Measurements from ENCODE around the gene CENPF. TPM values are rescaled to one million over a fixed set of nuclear protein-coding genes. Genes with fewer than 3 reads are reported as not detected.

The CENPF gene
- total RNA-seq, 1 experiment from 2014 or later, result 144 TPM

- H3K27me3 Mint-ChIP-seq (ENCODE audit: unreplicated experiment), result no peaks in the 10 kb centered on the region
- DNase-seq, result peak; percentile 42
- no peak overlapping the region for H3K27ac Mint-ChIP-seq (ENCODE audit: unreplicated experiment)
- no peaks in the 10 kb centered on the region for H3K4me1 Mint-ChIP-seq (ENCODE audit: low read depth, unreplicated experiment)
- intact Hi-C loops (cut with micrococcal nuclease; ENCODE audit: unreplicated experiment), result loop anchor here (1.0 to 5.0 kb wide), 2 partner anchors 376 to 425 kb away; no protein-coding TSS in a partner anchor
- TF ChIP-seq CTCF (IDR thresholded peaks at IDR 0.05; ENCODE audit: unreplicated experiment), result peak; percentile 45
- no TSS peak for BruUV-seq (replicated peaks)
- H3K36me3 Mint-ChIP-seq (ENCODE audit: insufficient read depth, unreplicated experiment), result peaks cover 22% of the 10 kb centered on the region
- H3K9me3 Mint-ChIP-seq (ENCODE audit: low read depth, unreplicated experiment), result no peaks in the 10 kb centered on the region
- no peak overlapping the region for H3K4me3 Mint-ChIP-seq (ENCODE audit: low read depth, unreplicated experiment)
- CTCF ChIA-PET, result interaction anchor here (0.6 to 2.5 kb wide), 3 partner anchors 305 to 622 kb away, joined by 7 read pairs; no protein-coding TSS in a partner anchor
Observed at GRCh38 chr1:214637722-214638458, 34.9 kb downstream of the CENPF start.

DNA sequence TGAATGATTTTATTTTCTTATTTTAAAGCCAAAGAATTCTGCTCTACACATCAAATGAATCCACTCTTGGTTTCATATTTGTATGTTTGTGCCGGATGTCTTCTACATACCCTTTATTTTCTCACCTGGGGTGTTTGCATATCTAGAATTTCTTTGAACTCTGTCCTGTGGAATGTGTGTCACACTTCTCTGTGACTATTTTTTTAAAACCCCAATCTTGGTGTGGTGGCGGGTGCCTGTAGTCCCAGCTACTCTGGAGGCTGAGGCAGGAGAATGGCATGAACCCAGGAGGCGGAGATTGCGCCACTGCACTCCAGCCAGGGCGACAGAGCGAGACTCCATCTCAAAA lies 35.4 kb downstream of the CENPF start:
- H3K27ac Mint-ChIP-seq (ENCODE audit: unreplicated experiment), result no peak overlapping the region
- TF ChIP-seq CTCF (IDR thresholded peaks at IDR 0.05; ENCODE audit: unreplicated experiment), result no peak
- no peak for DNase-seq
- intact Hi-C loops (cut with micrococcal nuclease; ENCODE audit: unreplicated experiment), result loop anchor here (5.0 kb wide), 1 partner anchor 376 kb away; no protein-coding TSS in a partner anchor
- H3K27me3 Mint-ChIP-seq (ENCODE audit: unreplicated experiment), result no peaks in the 10 kb centered on the region
- CTCF ChIA-PET, result interaction anchor here (0.6 to 2.5 kb wide), 3 partner anchors 306 to 621 kb away, joined by 7 read pairs; no protein-coding TSS in a partner anchor
- H3K9me3 Mint-ChIP-seq (ENCODE audit: low read depth, unreplicated experiment), result no peaks in the 10 kb centered on the region
- no TSS peak for BruUV-seq (replicated peaks)
- peaks cover 20% of the 10 kb centered on the region for H3K36me3 Mint-ChIP-seq (ENCODE audit: insufficient read depth, unreplicated experiment)
- no peak overlapping the region for H3K4me3 Mint-ChIP-seq (ENCODE audit: low read depth, unreplicated experiment)
- no peaks in the 10 kb centered on the region for H3K4me1 Mint-ChIP-seq (ENCODE audit: low read depth, unreplicated experiment)

- H3K36me3 Mint-ChIP-seq (ENCODE audit: insufficient read depth, unreplicated experiment), result peaks cover 14% of the 10 kb centered on the region
- CTCF ChIA-PET, result no interaction called here
- H3K4me3 Mint-ChIP-seq (ENCODE audit: low read depth, unreplicated experiment), result no peak overlapping the region
- no peak overlapping the region for H3K27ac Mint-ChIP-seq (ENCODE audit: unreplicated experiment)
- DNase-seq, result no peak
- intact Hi-C loops (cut with micrococcal nuclease; ENCODE audit: unreplicated experiment), result loop anchor here (5.0 kb wide), 1 partner anchor 377 kb away; no protein-coding TSS in a partner anchor
- no peaks in the 10 kb centered on the region for H3K4me1 Mint-ChIP-seq (ENCODE audit: low read depth, unreplicated experiment)
- BruUV-seq (replicated peaks), result no TSS peak
- no peaks in the 10 kb centered on the region for H3K27me3 Mint-ChIP-seq (ENCODE audit: unreplicated experiment)
- no peak for TF ChIP-seq CTCF (IDR thresholded peaks at IDR 0.05; ENCODE audit: unreplicated experiment)
- H3K9me3 Mint-ChIP-seq (ENCODE audit: low read depth, unreplicated experiment), result no peaks in the 10 kb centered on the region
Observed at GRCh38 chr1:214638997-214639396, 36.0 kb downstream of the CENPF start.

- BruUV-seq (replicated peaks), result no TSS peak
- H3K4me1 Mint-ChIP-seq (ENCODE audit: low read depth, unreplicated experiment), result no peaks in the 10 kb centered on the region
- no peak for TF ChIP-seq CTCF (IDR thresholded peaks at IDR 0.05; ENCODE audit: unreplicated experiment)
- peaks cover 25% of the 10 kb centered on the region for H3K36me3 Mint-ChIP-seq (ENCODE audit: insufficient read depth, unreplicated experiment)
- no peak for DNase-seq
- H3K4me3 Mint-ChIP-seq (ENCODE audit: low read depth, unreplicated experiment), result no peak overlapping the region
- intact Hi-C loops (cut with micrococcal nuclease; ENCODE audit: unreplicated experiment), result no loop called here
- H3K27me3 Mint-ChIP-seq (ENCODE audit: unreplicated experiment), result no peaks in the 10 kb centered on the region
- H3K27ac Mint-ChIP-seq (ENCODE audit: unreplicated experiment), result no peak overlapping the region
- CTCF ChIA-PET, result interaction anchor here (0.8 kb wide), 1 partner anchor 309 kb away, joined by 4 read pairs; no protein-coding TSS in a partner anchor
- H3K9me3 Mint-ChIP-seq (ENCODE audit: low read depth, unreplicated experiment), result no peaks in the 10 kb centered on the region
Observed at GRCh38 chr1:214640431-214641213, 37.6 kb downstream of the CENPF start.

Data from Calu3 (cell line).